Measurements from ENCODE around the gene PIK3C3.
A peak's percentile ranks its signal among the peaks of the same experiment; 100 is the strongest.
"Not testable (repeated sequence)": the region's sequence is repeated elsewhere in the genome, so short reads cannot be mapped to it uniquely, and the experiment has no call there.

Gene PIK3C3

GRCh38 chr18:42024131-42024530 lies 69.1 kb downstream of the PIK3C3 start:
- DNase-seq (ENCODE audit: low spot score) = no peak

GRCh38 chr18:42025491-42025890 lies 70.5 kb downstream of the PIK3C3 start:
- no peak for DNase-seq (ENCODE audit: low spot score)

- no peak for DNase-seq (ENCODE audit: low spot score)
Observed at GRCh38 chr18:42025974-42026625, 71.1 kb downstream of the PIK3C3 start.

- DNase-seq (ENCODE audit: low spot score) = peak; percentile 59
Observed at GRCh38 chr18:42028247-42028832, 73.3 kb downstream of the PIK3C3 start.

GRCh38 chr18:42029092-42029491 lies 74.1 kb downstream of the PIK3C3 start:
- DNase-seq (ENCODE audit: low spot score) = no peak

GRCh38 chr18:42030586-42031182 lies 75.7 kb downstream of the PIK3C3 start:
- peak; percentile 49 for DNase-seq (ENCODE audit: low spot score)

- no peak for DNase-seq (ENCODE audit: low spot score)
Observed at GRCh38 chr18:42032447-42032846, 77.4 kb downstream of the PIK3C3 start.

GRCh38 chr18:42033137-42033810 lies 78.2 kb downstream of the PIK3C3 start:
- no peak for DNase-seq (ENCODE audit: low spot score)

- no peak for DNase-seq (ENCODE audit: low spot score)
Observed at GRCh38 chr18:42038936-42039335, 83.9 kb downstream of the PIK3C3 start.

GRCh38 chr18:42039396-42039795 lies 84.4 kb downstream of the PIK3C3 start:
- no peak for DNase-seq (ENCODE audit: low spot score)

GRCh38 chr18:42041793-42042192 lies 86.8 kb downstream of the PIK3C3 start:
- no peak for DNase-seq (ENCODE audit: low spot score)

- peak; percentile 16 for DNase-seq (ENCODE audit: low spot score)
Observed at GRCh38 chr18:42045346-42045745, 90.3 kb downstream of the PIK3C3 start.

GRCh38 chr18:42047721-42048120 lies 92.7 kb downstream of the PIK3C3 start:
- DNase-seq (ENCODE audit: low spot score) = no peak

GRCh38 chr18:42048158-42048557 lies 93.1 kb downstream of the PIK3C3 start:
- DNase-seq (ENCODE audit: low spot score) = peak; percentile 46

GRCh38 chr18:42049536-42049935 lies 94.5 kb downstream of the PIK3C3 start:
- not testable (repeated sequence) for DNase-seq (ENCODE audit: low spot score)

GRCh38 chr18:42051411-42051810 lies 96.4 kb downstream of the PIK3C3 start:
- no peak for DNase-seq (ENCODE audit: low spot score)

GRCh38 chr18:42052122-42052708 lies 97.2 kb downstream of the PIK3C3 start:
- peak; percentile 65 for DNase-seq (ENCODE audit: low spot score)

- DNase-seq (ENCODE audit: low spot score) = peak; percentile 82
Observed at GRCh38 chr18:42053188-42053781, 98.3 kb downstream of the PIK3C3 start.

GRCh38 chr18:42064109-42064508 lies 109.1 kb downstream of the PIK3C3 start:
- DNase-seq (ENCODE audit: low spot score) = peak; percentile 43

- no peak for DNase-seq (ENCODE audit: low spot score)
Observed at GRCh38 chr18:42067518-42067917, 112.5 kb downstream of the PIK3C3 start.

- DNase-seq (ENCODE audit: low spot score) = no peak
Observed at GRCh38 chr18:42068030-42068429, 113.0 kb downstream of the PIK3C3 start.

GRCh38 chr18:42069036-42069435 lies 114.0 kb downstream of the PIK3C3 start:
- no peak for DNase-seq (ENCODE audit: low spot score)
